ENCODE measurements around the gene SLX4IP.

The SLX4IP gene

GRCh38 chr20:10449270-10449669, 14.2 kb downstream of the SLX4IP start:
- Histone ChIP-seq H3K36me3 (no peaks in the 10 kb centered on the region), H3K27me3 (ENCODE audit: insufficient read depth, low read depth, severe bottlenecking) (no peaks in the 10 kb centered on the region), H3K9me3 (ENCODE audit: severe bottlenecking) (no peaks in the 10 kb centered on the region), H3K27ac (peak overlapping the region; percentile 67), H3K4me3 (ENCODE audit: low read depth, low read length) (no peak overlapping the region)
- DNase-seq: peak; percentile 54
- no peak for TF ChIP-seq CTCF (IDR thresholded peaks at IDR 0.05; ENCODE audit: low read depth, low read length)

- Histone ChIP-seq H3K27ac (no peak overlapping the region), H3K4me3 (ENCODE audit: low read depth, low read length) (no peak overlapping the region), H3K36me3 (no peaks in the 10 kb centered on the region), H3K9me3 (ENCODE audit: severe bottlenecking) (no peaks in the 10 kb centered on the region), H3K27me3 (ENCODE audit: insufficient read depth, low read depth, severe bottlenecking) (no peaks in the 10 kb centered on the region)
- no peak for DNase-seq
- no peak for TF ChIP-seq CTCF (IDR thresholded peaks at IDR 0.05; ENCODE audit: low read depth, low read length)
Measured at GRCh38 chr20:10453241-10453640, 18.1 kb downstream of the SLX4IP start.

GRCh38 chr20:10454151-10454750, 19.1 kb downstream of the SLX4IP start:
- Histone ChIP-seq H3K9me3 (ENCODE audit: severe bottlenecking) (no peaks in the 10 kb centered on the region), H3K27ac (no peak overlapping the region), H3K27me3 (ENCODE audit: insufficient read depth, low read depth, severe bottlenecking) (no peaks in the 10 kb centered on the region), H3K4me3 (ENCODE audit: low read depth, low read length) (no peak overlapping the region), H3K36me3 (no peaks in the 10 kb centered on the region)
- DNase-seq: no peak
- no peak for TF ChIP-seq CTCF (IDR thresholded peaks at IDR 0.05; ENCODE audit: low read depth, low read length)

- no peak for DNase-seq
- H3K4me3 ChIP-seq (ENCODE audit: low read depth, low read length): no peak overlapping the region
- no peaks in the 10 kb centered on the region for H3K9me3 ChIP-seq (ENCODE audit: severe bottlenecking)
- no peak for TF ChIP-seq CTCF (IDR thresholded peaks at IDR 0.05; ENCODE audit: low read depth, low read length)
- no peaks in the 10 kb centered on the region for H3K27me3 ChIP-seq (ENCODE audit: insufficient read depth, low read depth, severe bottlenecking)
- no peak overlapping the region for H3K27ac ChIP-seq
- no peaks in the 10 kb centered on the region for H3K36me3 ChIP-seq
Measured at GRCh38 chr20:10461495-10461894, 26.4 kb downstream of the SLX4IP start.

- Histone ChIP-seq H3K9me3 (ENCODE audit: severe bottlenecking) (no peaks in the 10 kb centered on the region), H3K27me3 (ENCODE audit: insufficient read depth, low read depth, severe bottlenecking) (no peaks in the 10 kb centered on the region), H3K27ac (no peak overlapping the region), H3K36me3 (no peaks in the 10 kb centered on the region), H3K4me3 (ENCODE audit: low read depth, low read length) (no peak overlapping the region)
- no peak for TF ChIP-seq CTCF (IDR thresholded peaks at IDR 0.05; ENCODE audit: low read depth, low read length)
- no peak for DNase-seq
Measured at GRCh38 chr20:10462516-10462915, 27.4 kb downstream of the SLX4IP start.

GRCh38 chr20:10463622-10464021, 28.5 kb downstream of the SLX4IP start:
- Histone ChIP-seq H3K27me3 (ENCODE audit: insufficient read depth, low read depth, severe bottlenecking) (no peaks in the 10 kb centered on the region), H3K27ac (no peak overlapping the region), H3K36me3 (no peaks in the 10 kb centered on the region), H3K9me3 (ENCODE audit: severe bottlenecking) (no peaks in the 10 kb centered on the region), H3K4me3 (ENCODE audit: low read depth, low read length) (no peak overlapping the region)
- no peak for TF ChIP-seq CTCF (IDR thresholded peaks at IDR 0.05; ENCODE audit: low read depth, low read length)
- no peak for DNase-seq

Data from WERI-Rb-1 (cell line).